ENCODE data around the gene SPEG.

Gene SPEG

GRCh38 chr2:219444566-219445091, 10.0 kb downstream of the SPEG start:
- no peak for DNase-seq

- DNase-seq, result no peak
Measured at GRCh38 chr2:219445220-219445640, 10.6 kb downstream of the SPEG start.

GRCh38 chr2:219446101-219446504, 11.5 kb downstream of the SPEG start:
- no peak for DNase-seq

- no peak for DNase-seq
Measured at GRCh38 chr2:219446689-219447088, 12.0 kb downstream of the SPEG start.

GRCh38 chr2:219447242-219448098, 12.8 kb downstream of the SPEG start:
- no peak for DNase-seq

GRCh38 chr2:219448099-219448775, 13.6 kb downstream of the SPEG start:
- DNase-seq, result no peak

GRCh38 chr2:219448776-219449341, 14.2 kb downstream of the SPEG start:
- DNase-seq, result no peak

- no peak for DNase-seq
Measured at GRCh38 chr2:219449609-219450008, 15.0 kb downstream of the SPEG start.

GRCh38 chr2:219451661-219452360, 17.2 kb downstream of the SPEG start:
- DNase-seq, result no peak

GRCh38 chr2:219452361-219453317, 18.0 kb downstream of the SPEG start:
- peak; percentile 57 for DNase-seq

- DNase-seq, result peak; percentile 78
Measured at GRCh38 chr2:219453671-219454590, 19.3 kb downstream of the SPEG start.

- no peak for DNase-seq
Measured at GRCh38 chr2:219455581-219455980, 20.9 kb downstream of the SPEG start.

GRCh38 chr2:219457784-219458369, 23.2 kb downstream of the SPEG start:
- no peak for DNase-seq

GRCh38 chr2:219458996-219459395, 24.4 kb downstream of the SPEG start:
- no peak for DNase-seq

GRCh38 chr2:219459460-219460311, 25.0 kb downstream of the SPEG start:
- peak; percentile 33 for DNase-seq

- DNase-seq, result peak; percentile 54
Measured at GRCh38 chr2:219460424-219460926, 25.8 kb downstream of the SPEG start.

- DNase-seq, result peak; percentile 54
Measured at GRCh38 chr2:219461047-219461514, 26.4 kb downstream of the SPEG start.

GRCh38 chr2:219461669-219462068, 27.0 kb downstream of the SPEG start:
- DNase-seq, result no peak

GRCh38 chr2:219462349-219462748, 27.7 kb downstream of the SPEG start:
- no peak for DNase-seq
